NOMO-1 (cell line): ENCODE results near the gene MEIOC.
"Not testable (repeated sequence)": the region's sequence is repeated elsewhere in the genome, so short reads cannot be mapped to it uniquely, and the experiment has no call there.

Experiments
- DNase-seq, 2 experiments: peaks; one replicate each; lab custom pipeline; 2025; ENCODE audit not compliant: unreplicated experiment in 2 of 2; lab: John Stamatoyannopoulos, UW

MEIOC gene

GRCh38 chr17:44700288-44700687 lies 44.0 kb downstream of the MEIOC start:
- DNase-seq: not testable (repeated sequence)

- no peak for DNase-seq
Measured at GRCh38 chr17:44707755-44708400, 51.6 kb downstream of the MEIOC start.

DNA sequence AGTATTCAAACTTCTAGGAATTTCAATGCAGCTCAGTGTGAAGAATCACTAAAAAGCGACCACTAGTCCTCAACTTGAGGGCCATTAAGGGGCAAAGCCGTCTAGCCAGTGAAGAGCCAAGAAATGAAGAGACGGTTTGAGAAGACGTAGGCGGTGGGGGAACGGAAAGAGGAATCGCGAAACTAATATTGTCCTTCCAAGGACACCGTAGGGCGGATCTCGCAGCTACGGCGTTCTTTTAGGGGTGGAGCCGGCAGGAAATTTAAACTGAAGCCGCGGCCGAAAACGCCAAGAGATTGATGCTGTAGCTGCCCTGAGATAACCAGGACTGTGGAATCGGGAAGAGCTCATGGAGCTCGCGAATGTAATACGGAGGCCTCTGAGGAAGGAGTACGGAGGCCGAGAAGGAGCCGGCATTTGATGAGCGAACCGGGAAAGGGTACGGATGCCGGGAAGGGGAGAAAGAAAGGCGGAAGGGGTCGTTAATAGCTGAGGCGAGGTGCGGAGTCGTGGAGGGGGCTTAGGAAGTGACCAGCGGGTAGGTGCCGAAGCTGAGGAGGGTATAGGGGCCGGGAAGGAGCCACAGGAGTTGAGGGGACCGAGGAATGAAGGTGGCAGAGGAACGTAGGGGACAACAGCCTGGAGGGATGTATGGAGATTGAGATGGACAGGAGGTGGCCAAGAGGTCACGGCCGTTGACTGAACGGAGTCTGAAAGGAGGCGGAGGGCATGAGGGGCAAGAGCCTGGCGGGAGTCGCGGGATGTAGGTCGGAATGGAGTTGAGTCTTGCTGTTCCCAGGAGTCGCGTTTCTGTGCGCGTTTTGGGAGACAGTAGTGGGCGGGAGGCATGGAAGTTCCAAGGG lies 52.4 kb downstream of the MEIOC start, which contains the start of gene DBF4B:
Gene DBF4B (plus strand): TSS at position 265 of the 863 bp plus-strand sequence. CDS start 156 bp downstream, at position 421.
- DNase-seq: peak; percentile 83 to 88

DNA sequence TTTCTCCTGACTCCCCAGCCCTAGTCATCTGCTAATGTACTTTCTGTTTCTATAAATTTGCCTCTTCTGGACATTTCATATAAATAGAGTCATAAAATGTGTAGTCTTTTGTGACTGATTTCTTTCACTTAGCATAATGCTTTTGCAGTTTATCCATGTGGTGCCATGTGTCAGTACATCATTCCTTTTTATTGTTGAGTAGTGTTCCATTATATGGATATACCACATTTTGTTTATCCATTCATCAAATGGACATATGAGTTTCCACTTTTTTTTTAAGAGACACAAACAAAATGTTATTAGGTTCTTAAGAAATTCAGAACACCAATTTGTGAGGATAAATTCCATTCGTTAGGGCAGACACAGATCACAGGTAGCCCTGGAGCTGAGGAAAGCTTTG lies 63.2 kb downstream of the MEIOC start:
- DNase-seq: no peak

DNA sequence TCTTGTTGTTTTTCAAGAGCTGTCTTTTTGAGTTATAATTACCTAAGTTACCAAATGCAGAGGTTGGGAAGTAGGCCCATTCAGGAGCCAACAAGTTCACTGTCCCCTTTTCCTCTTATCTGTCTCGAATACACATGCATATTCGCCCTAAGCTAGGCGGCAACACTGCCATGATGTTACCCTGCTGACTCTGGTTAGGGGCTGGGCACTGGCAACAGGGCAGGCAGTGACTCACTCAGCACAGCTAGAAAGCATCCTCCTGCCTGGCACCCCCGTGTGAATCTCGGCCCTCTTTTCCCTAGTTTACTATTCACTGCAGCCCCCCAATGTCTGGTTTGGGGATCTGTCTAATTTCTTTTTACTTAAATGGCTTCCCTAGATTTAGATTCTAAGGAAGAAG lies 66.0 kb downstream of the MEIOC start:
- DNase-seq: no peak
